Measurements from ENCODE around the gene LHX3.
"Not testable (repeated sequence)": the region's sequence is repeated elsewhere in the genome, so short reads cannot be mapped to it uniquely, and the experiment has no call there.

DNA sequence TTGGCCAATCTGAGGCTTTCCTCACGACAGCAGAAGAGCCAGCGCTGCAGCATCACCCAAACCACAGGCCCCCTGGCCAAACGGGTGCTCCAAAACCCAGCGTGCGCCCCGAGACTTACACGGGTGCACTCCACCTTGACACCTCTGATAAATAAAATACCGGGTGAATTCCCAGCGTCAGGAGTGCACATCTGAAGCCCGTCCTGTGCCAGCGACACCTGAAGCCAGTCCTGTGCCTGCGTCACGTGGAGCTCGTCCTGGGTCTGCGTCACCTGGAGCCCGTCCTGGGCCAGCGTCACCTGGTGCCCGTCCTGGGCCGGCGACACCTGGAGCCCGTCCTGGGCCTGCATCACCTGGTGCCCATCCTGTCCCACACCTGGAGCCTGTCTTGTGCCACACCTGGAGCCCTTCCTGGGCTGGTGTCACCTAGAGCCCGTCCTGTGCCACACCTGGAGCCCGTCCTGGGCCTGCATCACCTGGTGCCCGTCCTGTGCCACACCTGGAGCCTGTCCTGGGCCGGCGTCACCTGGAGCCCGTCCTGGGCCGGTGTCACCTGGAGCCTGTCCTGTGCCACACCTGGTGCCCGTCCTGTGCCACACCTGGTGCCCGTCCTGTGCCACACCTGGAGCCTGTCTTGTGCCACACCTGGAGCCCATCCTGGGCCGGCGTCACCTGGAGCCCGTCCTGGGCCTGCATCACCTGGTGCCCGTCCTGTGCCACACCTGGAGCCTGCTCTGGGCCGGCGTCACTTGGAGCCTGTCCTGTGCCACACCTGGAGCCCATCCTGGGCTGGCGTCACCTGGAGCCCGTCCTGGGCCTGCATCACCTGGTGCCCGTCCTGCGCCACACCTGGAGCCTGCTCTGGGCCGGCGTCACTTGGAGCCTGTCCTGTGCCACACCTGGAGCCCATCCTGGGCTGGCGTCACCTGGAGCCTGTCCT lies 31.8 kb upstream of the LHX3 start:
- TF ChIP-seq, protein P1, sequence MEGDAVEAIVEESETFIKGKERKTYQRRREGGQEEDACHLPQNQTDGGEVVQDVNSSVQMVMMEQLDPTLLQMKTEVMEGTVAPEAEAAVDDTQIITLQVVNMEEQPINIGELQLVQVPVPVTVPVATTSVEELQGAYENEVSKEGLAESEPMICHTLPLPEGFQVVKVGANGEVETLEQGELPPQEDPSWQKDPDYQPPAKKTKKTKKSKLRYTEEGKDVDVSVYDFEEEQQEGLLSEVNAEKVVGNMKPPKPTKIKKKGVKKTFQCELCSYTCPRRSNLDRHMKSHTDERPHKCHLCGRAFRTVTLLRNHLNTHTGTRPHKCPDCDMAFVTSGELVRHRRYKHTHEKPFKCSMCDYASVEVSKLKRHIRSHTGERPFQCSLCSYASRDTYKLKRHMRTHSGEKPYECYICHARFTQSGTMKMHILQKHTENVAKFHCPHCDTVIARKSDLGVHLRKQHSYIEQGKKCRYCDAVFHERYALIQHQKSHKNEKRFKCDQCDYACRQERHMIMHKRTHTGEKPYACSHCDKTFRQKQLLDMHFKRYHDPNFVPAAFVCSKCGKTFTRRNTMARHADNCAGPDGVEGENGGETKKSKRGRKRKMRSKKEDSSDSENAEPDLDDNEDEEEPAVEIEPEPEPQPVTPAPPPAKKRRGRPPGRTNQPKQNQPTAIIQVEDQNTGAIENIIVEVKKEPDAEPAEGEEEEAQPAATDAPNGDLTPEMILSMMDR (IDR thresholded peaks at IDR 0.05) = not testable (repeated sequence)
- not testable (repeated sequence) for TF ChIP-seq POLR2A (IDR thresholded peaks at IDR 0.05)
